GM12878 (cell line): Measurements from ENCODE around the gene SUB1. TPM values are rescaled to one million over a fixed set of nuclear protein-coding genes. Genes with fewer than 3 reads are reported as not detected.
A peak's percentile ranks its signal among the peaks of the same experiment; 100 is the strongest.

Experiments used
- ATF7 ChIP-seq: fragments of 450-650 bp; IDR thresholded peaks from 2 replicates; pipeline ENCODE4 v1.6.1; 2016; ENCODE audit warnings: low read depth, mild to moderate bottlenecking
- CUX1 ChIP-seq: IDR thresholded peaks from 2 replicates; pipeline ENCODE4 v1.6.1; 2012; ENCODE audit warnings: improper control_type of control experiment, low read depth, low read length; ENCODE audit not compliant: insufficient replicate concordance
- E2F4 ChIP-seq: IDR thresholded peaks from 2 replicates; pipeline ENCODE4 v1.6.1; 2012; ENCODE audit warnings: low read depth, low read length, improper control_type of control experiment
- EGR1 ChIP-seq, 2 experiments: IDR thresholded peaks; 1 replicate in 1 of 2; 2 replicates in 1 of 2; pipeline ENCODE4 v1.6.1; 2011 to 2012; ENCODE audit warnings: low read depth in 2 of 2, low read length in 2 of 2, borderline replicate concordance in 1 of 2, mild to moderate bottlenecking in 1 of 2, moderate library complexity in 1 of 2
- FOXK2 ChIP-seq: fragments of 450-650 bp; IDR thresholded peaks from 2 replicates; pipeline ENCODE4 v1.6.1; 2017; ENCODE audit warnings: mild to moderate bottlenecking, moderate library complexity
- GATAD2B ChIP-seq: fragments of 450-650 bp; conservative IDR thresholded peaks from 2 replicates; pipeline ENCODE4 v1.6.1; 2017; ENCODE audit warnings: low read depth, mild to moderate bottlenecking, moderate library complexity
- KLF5 ChIP-seq: fragments of 450-650 bp; IDR thresholded peaks from 2 replicates; pipeline ENCODE4 v1.6.1; 2014; ENCODE audit warnings: mild to moderate bottlenecking; ENCODE audit not compliant: partially characterized antibody
- MTA3 ChIP-seq: IDR thresholded peaks from 2 replicates; pipeline ENCODE4 v1.6.1; 2012; ENCODE audit warnings: low read length, inconsistent platforms, borderline replicate concordance
- MYC ChIP-seq: IDR thresholded peaks from 2 replicates; pipeline ENCODE4 v1.6.1; 2011; ENCODE audit warnings: mild to moderate bottlenecking, low read length, moderate library complexity, inconsistent platforms; ENCODE audit not compliant: insufficient read depth, insufficient replicate concordance, insufficient read length, severe bottlenecking
- NFIC ChIP-seq: IDR thresholded peaks from 2 replicates; pipeline ENCODE4 v1.6.1; 2012; ENCODE audit warnings: low read depth, mild to moderate bottlenecking, inconsistent platforms, low read length, moderate library complexity
- POLR2A ChIP-seq: IDR thresholded peaks from 2 replicates; pipeline ENCODE4 v1.6.1; 2011; ENCODE audit warnings: low read depth, mild to moderate bottlenecking, low read length
- RAD21 ChIP-seq: IDR thresholded peaks from 2 replicates; pipeline ENCODE4 v1.6.1; 2011; ENCODE audit warnings: mild to moderate bottlenecking, low read depth, low read length, moderate library complexity; ENCODE audit not compliant: insufficient read depth
- RELA ChIP-seq: fragments of 450-650 bp; IDR thresholded peaks from 2 replicates; pipeline ENCODE4 v1.8.0; 2014; ENCODE audit warnings: borderline replicate concordance; ENCODE audit not compliant: partially characterized antibody
- STAT1 ChIP-seq: fragments of 450-650 bp; conservative IDR thresholded peaks from 2 replicates; pipeline ENCODE4 v1.6.1; 2014; ENCODE audit warnings: antibody characterized with exemption, mild to moderate bottlenecking
- STAT3 ChIP-seq: IDR thresholded peaks from 2 replicates; pipeline ENCODE4 v1.6.1; 2011; ENCODE audit warnings: low read depth, low read length, improper control_type of control experiment
- USF2 ChIP-seq: IDR thresholded peaks from 2 replicates; pipeline ENCODE4 v1.6.1; 2011; ENCODE audit warnings: low read depth, low read length, improper control_type of control experiment, borderline replicate concordance
- YY1 ChIP-seq: IDR thresholded peaks from 2 replicates; pipeline ENCODE4 v1.6.1; 2011; ENCODE audit warnings: low read depth, mild to moderate bottlenecking, low read length
- ZNF24 ChIP-seq: fragments of 450-650 bp; IDR thresholded peaks from 2 replicates; pipeline ENCODE4 v1.6.1; 2017; ENCODE audit warnings: antibody characterized with exemption, mild to moderate bottlenecking
- ZNF687 ChIP-seq: fragments of 450-650 bp; IDR thresholded peaks from 2 replicates; pipeline ENCODE4 v1.6.1; 2017; ENCODE audit warnings: mild to moderate bottlenecking, moderate library complexity
- polyA plus RNA-seq, 11 experiments: library from polyadenylated mRNA; depleted of rRNA in 4 of 11; unstranded in 6 of 11; stranded (reverse) in 5 of 11; fragments of >200 nt; fragmentation: Nextera tagmentation in 4 of 11; fragmentation: Illumina TruSeq in 1 of 11; extraction: Ambion mirVana in 4 of 11; extraction: Trizol in 1 of 11; gene quantifications; 1 replicate in 1 of 11; 2 replicates in 10 of 11; pipeline versions ENCODE4 v1.2.1 to v1.2.3, GENCODE V29; 2011 to 2016; ENCODE audit warnings: inconsistent platforms in 2 of 11, missing spikeins in 2 of 11, low read depth in 1 of 11
- total RNA-seq, 4 experiments: library from RNA; depleted of rRNA in 3 of 4; stranded (reverse); fragments of >200 nt in 3 of 4; fragmentation: Illumina TruSeq in 1 of 4; extraction: Trizol in 1 of 4; gene quantifications; 2 replicates each; pipeline versions ENCODE4 v1.2.1 to v1.2.3, GENCODE V29; 2013 to 2021

The SUB1 gene
- total and polyA plus RNA-seq, 10 of the 15 experiments (the other 5 are each of a cell fraction or from before 2014, with no cell fraction given) = 468 to 2,785 (median 1,145) TPM

- no peak for TF ChIP-seq E2F4
- TF ChIP-seq MYC = no peak
- no peak for TF ChIP-seq KLF5
- no peak for TF ChIP-seq USF2
- peak; percentile 98 for TF ChIP-seq NFIC
- TF ChIP-seq CUX1 = no peak
- TF ChIP-seq ZNF687 = peak; percentile 63; the same call in 1 of the 2 replicates
- TF ChIP-seq YY1 = peak; percentile 2; the same call in 1 of the 2 replicates
- peak; percentile 95 for TF ChIP-seq ATF7
- TF ChIP-seq STAT3 = 0 out of 2 replicates have a peak, but pooled peaks have one; percentile 56
- no peak for TF ChIP-seq RELA
- TF ChIP-seq STAT1 = no peak
- no peak for TF ChIP-seq POLR2A
- peak; percentile 91 for TF ChIP-seq MTA3
- peak in 1 of 2 experiments; percentile 71; a peak in 1 of 3 replicates for TF ChIP-seq EGR1 (IDR thresholded peaks at IDR 0.05; ENCODE audit: borderline replicate concordance in 1 of 2, low read depth in 2 of 2, low read length in 2 of 2)
- TF ChIP-seq RAD21 = no peak
- TF ChIP-seq ZNF24 = 0 out of 2 replicates have a peak, but pooled peaks have one; percentile 49
- peak; percentile 99 for TF ChIP-seq GATAD2B
- TF ChIP-seq FOXK2 = no peak
Observed at GRCh38 chr5:32538031-32538547, 47.3 kb upstream of the SUB1 start (continued).
